ENCODE measurements around the gene PLXNA2. TPM values are rescaled to one million over a fixed set of nuclear protein-coding genes. Genes with fewer than 3 reads are reported as not detected.

Gene PLXNA2
- polyA plus RNA-seq, 2 of the 4 experiments (the other 2 are of a cell fraction), result 0.36 to 0.87 TPM

GRCh38 chr1:208117409-208117808, 126.8 kb downstream of the PLXNA2 start:
- FAIRE-seq, result no peak
- no peak for DNase-seq (ENCODE audit: low read depth in 1 of 2, low spot score in 1 of 2)
- CTCF ChIA-PET, result interaction anchor here (1.1 to 2.6 kb wide), 3 partner anchors 11 to 122 kb away, joined by 3 to 9 read pairs (median 7); no protein-coding TSS in a partner anchor
- H3K9me3 ChIP-seq, result no peaks in the 10 kb centered on the region
- no peak for ATAC-seq
- no peak for TF ChIP-seq CBX2 (IDR thresholded peaks at IDR 0.05; ENCODE audit: borderline replicate concordance, low read depth)
- no peak overlapping the region for H3K27ac ChIP-seq
- H3K4me2 ChIP-seq, result no peak overlapping the region
- 43% methylated on average over 3 of the region's 3 CpGs for WGBS (ENCODE audit: missing lambda C conversion rate)
- peaks cover 10% of the 10 kb centered on the region for H3K4me1 ChIP-seq
- H3K4me3 ChIP-seq, result no peak overlapping the region
- POLR2A ChIA-PET, result no interaction called here

DNA sequence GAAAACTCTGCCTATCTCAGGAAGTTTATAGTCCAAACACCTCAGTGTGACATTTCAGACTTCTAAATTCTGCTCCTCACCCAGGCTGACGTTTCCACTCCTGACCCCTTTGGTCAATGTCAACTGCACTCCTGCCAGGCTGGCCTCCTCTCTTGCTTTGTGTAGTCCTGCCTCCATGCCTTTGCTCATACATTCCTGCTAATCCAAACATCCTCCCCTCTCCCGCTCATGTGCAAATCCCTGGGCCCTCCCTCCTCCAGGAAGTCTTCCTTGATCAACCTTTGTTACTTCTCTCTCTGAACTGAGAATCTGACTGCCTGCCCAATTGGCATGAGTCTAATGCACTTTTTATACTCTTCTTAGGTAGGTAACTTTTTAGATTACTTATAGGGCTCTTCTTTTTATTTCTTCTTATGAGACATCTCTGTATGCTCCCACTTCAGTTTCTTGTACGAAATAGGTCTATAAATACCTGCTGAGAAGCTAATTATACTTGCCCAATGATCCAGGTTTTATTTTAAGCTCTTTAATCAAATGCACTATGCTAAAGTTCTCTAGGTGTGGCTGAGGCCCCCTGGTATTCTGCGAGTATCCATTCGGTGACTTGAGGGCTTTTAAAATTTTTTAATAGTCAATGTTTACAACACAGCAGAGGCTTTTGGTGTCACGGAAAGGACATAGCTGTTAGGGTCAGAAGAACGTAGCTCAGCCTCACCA, 128.1 kb downstream of the PLXNA2 start:
- Histone ChIP-seq H3K27ac (no peak overlapping the region), H3K4me3 (no peak overlapping the region), H3K9me3 (no peaks in the 10 kb centered on the region), H3K4me2 (no peak overlapping the region), H3K4me1 (peaks cover 10% of the 10 kb centered on the region)
- ChIA-PET POLR2A (no interaction called here), CTCF (interaction anchor here (0.7 to 3.3 kb wide), 4 partner anchors 12 to 129 kb away, joined by 3 to 12 read pairs (median 6); no protein-coding TSS in a partner anchor)
- FAIRE-seq (no peak), DNase-seq (ENCODE audit: low read depth in 1 of 2, low spot score in 1 of 2) (no peak), ATAC-seq (no peak)
- WGBS (ENCODE audit: missing lambda C conversion rate), result 67% methylated on average over 7 of the region's 7 CpGs
- TF ChIP-seq FOSB (CRISPR knock-in tag; IDR thresholded peaks at IDR 0.05) (no peak), ZFP36 (IDR thresholded peaks at IDR 0.05; ENCODE audit: borderline replicate concordance, partially characterized antibody) (peak; percentile 37)

DNA sequence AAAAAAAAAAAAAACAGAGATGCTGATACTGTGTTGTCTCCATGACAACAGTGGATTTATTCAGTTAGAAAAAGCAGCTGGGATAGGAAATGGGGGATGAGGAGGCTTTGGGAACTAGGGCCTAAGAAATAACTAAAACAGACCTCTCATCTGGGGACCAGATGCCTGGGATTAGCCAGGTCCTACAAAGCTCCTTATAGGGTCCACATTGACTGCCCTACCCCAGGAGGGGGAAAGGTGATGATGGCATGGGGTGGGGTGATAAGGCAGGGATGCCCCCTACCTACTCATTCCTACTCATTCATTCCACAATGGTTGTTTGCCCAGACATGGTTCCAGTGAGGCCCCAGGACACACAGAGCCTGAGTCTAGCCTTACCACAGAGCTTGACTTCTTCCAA, 131.2 kb downstream of the PLXNA2 start:
- Histone ChIP-seq H3K9me3 (no peaks in the 10 kb centered on the region), H3K27ac (no peak overlapping the region), H3K4me1 (peaks cover 6% of the 10 kb centered on the region), H3K4me2 (no peak overlapping the region), H3K4me3 (no peak overlapping the region)
- ATAC-seq (no peak), FAIRE-seq (no peak), DNase-seq (ENCODE audit: low read depth in 1 of 2, low spot score in 1 of 2) (no peak)
- TF ChIP-seq ZFP36 (IDR thresholded peaks at IDR 0.05; ENCODE audit: borderline replicate concordance, partially characterized antibody) (no peak), KDM1A (IDR thresholded peaks at IDR 0.05; ENCODE audit: low read depth) (no peak), CEBPB (IDR thresholded peaks at IDR 0.05) (no peak), RARB (CRISPR knock-in tag; IDR thresholded peaks at IDR 0.05) (no peak), NFE2L2 (conservative IDR thresholded peaks at IDR 0.05; ENCODE audit: low read length) (no peak), RCOR1 (IDR thresholded peaks at IDR 0.05; ENCODE audit: low read depth, low read length) (no peak), HOXB5 (CRISPR knock-in tag; IDR thresholded peaks at IDR 0.05) (no peak), FOXS1 (CRISPR knock-in tag; IDR thresholded peaks at IDR 0.05) (no peak), REST (IDR thresholded peaks at IDR 0.05) (no peak)
- POLR2A ChIA-PET, result no interaction called here
- CTCF ChIA-PET, result interaction anchor here (1.1 to 3.9 kb wide), 4 partner anchors 19 to 131 kb away, joined by 5 to 28 read pairs (median 10); partner anchors contain the start of gene PLXNA2

DNA sequence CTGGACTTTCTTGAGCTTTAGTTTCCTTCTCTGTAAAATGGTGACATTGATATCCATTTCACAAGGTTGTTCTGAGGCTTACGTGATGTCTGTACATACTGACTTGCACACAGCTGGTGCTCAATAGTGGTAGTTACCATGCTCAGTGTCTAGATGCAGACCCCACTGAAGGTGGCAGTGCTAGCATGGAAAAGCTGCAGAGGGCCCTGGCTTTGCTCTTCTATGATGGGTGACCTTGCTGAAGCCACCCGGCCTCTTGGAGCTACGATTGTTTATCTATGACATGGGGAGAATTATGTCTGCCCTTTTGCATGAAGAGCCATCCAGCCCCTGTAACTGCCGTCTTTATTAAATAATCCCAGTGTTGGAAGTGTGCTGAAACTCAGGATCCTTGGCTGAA, 131.8 kb downstream of the PLXNA2 start:
- no peak overlapping the region for H3K4me3 ChIP-seq
- DNase-seq (ENCODE audit: low read depth in 1 of 2, low spot score in 1 of 2) (no peak), ATAC-seq (no peak), FAIRE-seq (no peak)
- ChIA-PET CTCF (interaction anchor here (1.0 to 3.9 kb wide), 4 partner anchors 18 to 132 kb away, joined by 3 to 28 read pairs (median 7); partner anchors contain the start of gene PLXNA2), POLR2A (no interaction called here)
- no peaks in the 10 kb centered on the region for H3K9me3 ChIP-seq
- 63% methylated on average over 4 of the region's 4 CpGs for WGBS (ENCODE audit: missing lambda C conversion rate)
- no peak overlapping the region for H3K27ac ChIP-seq
- peaks cover 12% of the 10 kb centered on the region for H3K4me1 ChIP-seq
- H3K4me2 ChIP-seq, result no peak overlapping the region
- TF ChIP-seq MAFK (IDR thresholded peaks at IDR 0.05; ENCODE audit: partially characterized antibody), result no peak
- TF ChIP-seq JUN (IDR thresholded peaks at IDR 0.05), result no peak
- TF ChIP-seq HOXB13 (CRISPR knock-in tag; IDR thresholded peaks at IDR 0.05; ENCODE audit: low read depth), result no peak
- no peak for TF ChIP-seq ZSCAN20 (CRISPR knock-in tag; IDR thresholded peaks at IDR 0.05)
- no peak for TF ChIP-seq USF2 (IDR thresholded peaks at IDR 0.05)
- TF ChIP-seq TP53 (CRISPR knock-in tag; IDR thresholded peaks at IDR 0.05), result no peak
- TF ChIP-seq, protein P1, sequence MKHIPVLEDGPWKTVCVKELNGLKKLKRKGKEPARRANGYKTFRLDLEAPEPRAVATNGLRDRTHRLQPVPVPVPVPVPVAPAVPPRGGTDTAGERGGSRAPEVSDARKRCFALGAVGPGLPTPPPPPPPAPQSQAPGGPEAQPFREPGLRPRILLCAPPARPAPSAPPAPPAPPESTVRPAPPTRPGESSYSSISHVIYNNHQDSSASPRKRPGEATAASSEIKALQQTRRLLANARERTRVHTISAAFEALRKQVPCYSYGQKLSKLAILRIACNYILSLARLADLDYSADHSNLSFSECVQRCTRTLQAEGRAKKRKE (CRISPR knock-in tag; IDR thresholded peaks at IDR 0.05; ENCODE audit: low read depth), result no peak
- TF ChIP-seq, protein P2, sequence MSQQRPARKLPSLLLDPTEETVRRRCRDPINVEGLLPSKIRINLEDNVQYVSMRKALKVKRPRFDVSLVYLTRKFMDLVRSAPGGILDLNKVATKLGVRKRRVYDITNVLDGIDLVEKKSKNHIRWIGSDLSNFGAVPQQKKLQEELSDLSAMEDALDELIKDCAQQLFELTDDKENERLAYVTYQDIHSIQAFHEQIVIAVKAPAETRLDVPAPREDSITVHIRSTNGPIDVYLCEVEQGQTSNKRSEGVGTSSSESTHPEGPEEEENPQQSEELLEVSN (IDR thresholded peaks at IDR 0.05; ENCODE audit: borderline replicate concordance, low read depth), result no peak
- TF ChIP-seq NPAS2 (CRISPR knock-in tag; IDR thresholded peaks at IDR 0.05; ENCODE audit: borderline replicate concordance), result no peak
- TF ChIP-seq TFCP2L1 (CRISPR knock-in tag; IDR thresholded peaks at IDR 0.05), result no peak
- no peak for TF ChIP-seq KDM1A (IDR thresholded peaks at IDR 0.05; ENCODE audit: low read depth)
- no peak for TF ChIP-seq ZNF302 (CRISPR knock-in tag; IDR thresholded peaks at IDR 0.05)
- no peak for TF ChIP-seq ZFP36 (IDR thresholded peaks at IDR 0.05; ENCODE audit: borderline replicate concordance, partially characterized antibody)
- TF ChIP-seq CEBPB (IDR thresholded peaks at IDR 0.05), result no peak
- TF ChIP-seq KDM5A (IDR thresholded peaks at IDR 0.05), result no peak
- TF ChIP-seq RFX5 (IDR thresholded peaks at IDR 0.05), result no peak
